GM23248 (cell line): ENCODE data around the gene KCNT1. TPM values are rescaled to one million over a fixed set of nuclear protein-coding genes. Genes with fewer than 3 reads are reported as not detected.
"Not testable (repeated sequence)": the region's sequence is repeated elsewhere in the genome, so short reads cannot be mapped to it uniquely, and the experiment has no call there.

Source experiments
- DNase-seq: peaks from one replicate; pipeline ENCODE4 v3.0.0-alpha.2; 2015
- H2AFZ ChIP-seq: fragments of 200-600 bp; sonication (generic); 2 replicates; pipeline ENCODE4 v1.6.1; 2016; ENCODE audit warnings: antibody characterized with exemption
- H3F3A ChIP-seq: fragments of 200-600 bp; sonication (generic); 2 replicates; pipeline ENCODE4 v1.6.1; 2016; ENCODE audit warnings: mild to moderate bottlenecking, antibody characterized with exemption, mixed run types; ENCODE audit not compliant: insufficient read depth
- H3K27ac ChIP-seq: fragments of 200-600 bp; sonication (generic); 2 replicates; pipeline ENCODE4 v1.5.1; 2016; ENCODE audit warnings: mild to moderate bottlenecking
- H3K27me3 ChIP-seq: fragments of 200-600 bp; sonication (generic); replicated peaks from 2 replicates; pipeline ENCODE4 v1.6.1; 2016; ENCODE audit warnings: mild to moderate bottlenecking; ENCODE audit not compliant: insufficient read depth
- H3K36me3 ChIP-seq: fragments of 200-600 bp; sonication (generic); 2 replicates; pipeline ENCODE4 v1.6.1; 2016; ENCODE audit warnings: low read depth, mild to moderate bottlenecking
- H3K4me1 ChIP-seq: fragments of 200-600 bp; sonication (generic); 2 replicates; pipeline ENCODE4 v1.6.1; 2016; ENCODE audit warnings: mild to moderate bottlenecking; ENCODE audit not compliant: insufficient read depth
- H3K4me2 ChIP-seq: fragments of 200-600 bp; sonication (generic); one replicate; pipeline ENCODE4 v1.6.1; 2016; ENCODE audit warnings: mild to moderate bottlenecking; ENCODE audit not compliant: unreplicated experiment
- H3K4me3 ChIP-seq: fragments of 200-600 bp; sonication (generic); 2 replicates; pipeline ENCODE4 v1.5.1; 2016; ENCODE audit warnings: mild to moderate bottlenecking
- H3K79me2 ChIP-seq: fragments of 200-600 bp; sonication (generic); 2 replicates; pipeline ENCODE4 v1.6.1; 2016; ENCODE audit warnings: mild to moderate bottlenecking; ENCODE audit not compliant: insufficient read depth
- H3K9ac ChIP-seq: fragments of 200-600 bp; sonication (generic); 2 replicates; pipeline ENCODE4 v1.6.1; 2016; ENCODE audit warnings: mild to moderate bottlenecking
- H3K9me2 ChIP-seq: fragments of 200-600 bp; sonication (generic); 2 replicates; pipeline ENCODE4 v1.6.1; 2016; ENCODE audit warnings: mixed run types, mild to moderate bottlenecking, moderate library complexity; ENCODE audit not compliant: insufficient read depth
- H3K9me3 ChIP-seq: fragments of 200-600 bp; sonication (generic); one replicate; pipeline ENCODE4 v1.6.1; 2017; ENCODE audit warnings: low read depth
- H4K20me1 ChIP-seq: fragments of 200-600 bp; sonication (generic); 2 replicates; pipeline ENCODE4 v1.6.0; 2016; ENCODE audit not compliant: insufficient read depth
- EZH2 ChIP-seq: fragments of 200-600 bp; sonication (generic); IDR thresholded peaks from 2 replicates; pipeline ENCODE4 v1.6.1; 2018; ENCODE audit warnings: antibody characterized with exemption, mild to moderate bottlenecking; ENCODE audit not compliant: insufficient read depth, poor library complexity, severe bottlenecking
- EZH2phosphoT487 ChIP-seq: fragments of 200-600 bp; sonication (generic); IDR thresholded peaks from 2 replicates; pipeline ENCODE4 v1.6.1; 2018; ENCODE audit warnings: antibody characterized with exemption, moderate library complexity, mild to moderate bottlenecking, low read depth; ENCODE audit not compliant: insufficient read depth
- WGBS, 2 experiments: methylation state at CpG; one replicate each; pipeline ENCODE4 v1.1.6; 2015 to 2017; ENCODE audit warnings: low lambda C conversion rate in 2 of 2, low coverage in 1 of 2; ENCODE audit errors: missing lambda C conversion rate in 2 of 2; 5-methylcytosine and 5-hydroxymethylcytosine counted together
- in situ Hi-C: fragments of 300-500 bp; cut with MboI; formaldehyde crosslinking; loops from 2 replicates; pipeline ENCODE4 v1.15.0; 2020
- polyA plus RNA-seq: library from polyadenylated mRNA; unstranded; fragments of >200 nt; fragmentation: Nextera tagmentation; extraction: Ambion mirVana; gene quantifications from 2 replicates; pipeline ENCODE4 v1.2.1, GENCODE V29; 2016
- total RNA-seq: library from RNA; depleted of rRNA; stranded (reverse); fragments of >200 nt; shearing (Covaris generic); gene quantifications from 2 replicates; pipeline ENCODE4 v1.2.3, GENCODE V29; 2014

Gene KCNT1
- total and polyA plus RNA-seq, 2 experiments from 2014 or later: not detected

DNA sequence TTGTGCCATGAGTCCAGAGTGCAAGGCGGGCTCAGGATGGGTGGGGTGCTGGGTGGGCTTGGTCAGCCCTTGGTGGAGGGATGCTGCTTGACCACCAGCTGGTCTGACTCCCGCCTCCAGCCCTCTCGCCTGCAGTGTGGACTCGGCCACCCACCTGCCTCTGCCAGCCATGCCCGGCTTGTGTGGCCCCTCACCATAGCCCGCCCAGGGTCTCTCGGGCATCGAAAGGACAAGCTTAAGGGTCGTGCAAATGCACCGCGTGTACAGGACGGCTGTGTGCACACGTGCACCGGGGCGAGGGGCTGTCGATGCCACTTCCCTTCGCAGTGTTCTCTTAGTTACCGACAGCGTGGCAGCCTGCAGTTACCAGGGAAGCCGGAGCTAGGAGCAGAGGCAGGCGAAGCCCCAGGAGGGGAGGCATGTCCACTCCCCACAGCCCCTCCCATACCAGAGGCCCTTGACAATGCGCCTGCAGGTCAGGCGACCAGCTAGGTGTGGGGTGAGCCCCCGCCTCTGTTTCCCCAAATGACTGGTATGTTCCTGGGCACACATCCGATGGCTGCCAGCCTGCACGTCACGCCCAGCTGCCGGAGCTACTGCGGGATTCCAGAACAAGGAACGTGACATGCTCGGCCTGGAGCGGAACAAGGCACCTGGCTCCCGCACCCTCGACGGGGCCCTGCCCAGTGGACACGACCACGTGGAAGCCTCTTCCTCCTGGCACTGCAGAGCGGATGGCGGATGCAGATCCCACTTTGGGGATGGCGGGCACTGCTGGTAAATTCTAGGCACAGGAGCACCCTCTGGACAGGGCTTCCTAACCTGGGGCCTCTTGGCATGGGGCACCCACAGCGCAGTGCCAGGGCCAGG, 31.0 kb upstream of the KCNT1 start:
- H3K9me2 ChIP-seq: no peaks in the 10 kb centered on the region
- H3K4me3 ChIP-seq: no peak overlapping the region
- H4K20me1 ChIP-seq: no peaks in the 10 kb centered on the region
- 59 to 60% methylated on average over 39 to 41 of the region's 41 CpGs for WGBS, 2 experiments
- peaks cover 7% of the 10 kb centered on the region; the same call in 1 of the 2 replicates for H3K27me3 ChIP-seq
- in situ Hi-C loops: no loop called here
- no peak overlapping the region for H3K9ac ChIP-seq
- no peak overlapping the region for H3K27ac ChIP-seq
- H2AFZ ChIP-seq: no peak overlapping the region
- no peaks in the 10 kb centered on the region for H3K36me3 ChIP-seq
- H3K4me2 ChIP-seq: no peak overlapping the region
- no peaks in the 10 kb centered on the region for H3K79me2 ChIP-seq
- no peaks in the 10 kb centered on the region for H3K4me1 ChIP-seq
- no peak for DNase-seq
- no peaks in the 10 kb centered on the region for H3F3A ChIP-seq
- H3K9me3 ChIP-seq: no peaks in the 10 kb centered on the region
- TF ChIP-seq EZH2 (no peak), EZH2phosphoT487 (no peak)

DNA sequence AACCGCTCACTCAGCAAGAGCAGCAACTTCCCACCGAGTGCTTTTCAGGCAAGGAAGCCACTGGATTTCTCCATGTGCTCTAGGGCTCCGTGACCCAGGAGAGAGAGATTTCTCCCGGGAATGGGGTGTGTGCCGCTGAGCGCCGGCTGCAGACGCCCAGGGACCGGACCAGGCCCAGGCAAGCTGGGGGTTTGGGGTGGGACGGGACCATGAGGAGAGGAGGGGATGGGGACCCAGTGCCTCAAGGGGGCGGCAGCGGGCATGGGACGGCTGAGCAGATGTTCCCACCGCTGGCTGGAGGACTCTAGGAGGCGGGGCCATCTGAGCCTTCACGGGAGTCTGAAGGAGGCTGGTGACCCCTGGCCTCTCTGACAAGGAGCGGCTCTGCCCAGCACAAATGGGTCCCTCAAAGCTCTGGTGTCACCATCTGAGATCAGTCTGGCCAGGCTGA, 30.4 kb upstream of the KCNT1 start:
- Histone ChIP-seq H3K27me3 (peaks cover 7% of the 10 kb centered on the region; the same call in 1 of the 2 replicates), H3K79me2 (no peaks in the 10 kb centered on the region), H3K9me2 (no peaks in the 10 kb centered on the region), H3K9me3 (no peaks in the 10 kb centered on the region), H2AFZ (no peak overlapping the region), H3K27ac (no peak overlapping the region), H3F3A (no peaks in the 10 kb centered on the region), H3K36me3 (no peaks in the 10 kb centered on the region), H3K9ac (no peak overlapping the region), H3K4me1 (no peaks in the 10 kb centered on the region), H3K4me2 (no peak overlapping the region), H4K20me1 (no peaks in the 10 kb centered on the region), H3K4me3 (no peak overlapping the region)
- DNase-seq: no peak
- WGBS, 2 experiments: 36 to 38% methylated on average over 9 to 17 of the region's 17 CpGs
- TF ChIP-seq EZH2 (no peak), EZH2phosphoT487 (no peak)
- in situ Hi-C loops: no loop called here

DNA sequence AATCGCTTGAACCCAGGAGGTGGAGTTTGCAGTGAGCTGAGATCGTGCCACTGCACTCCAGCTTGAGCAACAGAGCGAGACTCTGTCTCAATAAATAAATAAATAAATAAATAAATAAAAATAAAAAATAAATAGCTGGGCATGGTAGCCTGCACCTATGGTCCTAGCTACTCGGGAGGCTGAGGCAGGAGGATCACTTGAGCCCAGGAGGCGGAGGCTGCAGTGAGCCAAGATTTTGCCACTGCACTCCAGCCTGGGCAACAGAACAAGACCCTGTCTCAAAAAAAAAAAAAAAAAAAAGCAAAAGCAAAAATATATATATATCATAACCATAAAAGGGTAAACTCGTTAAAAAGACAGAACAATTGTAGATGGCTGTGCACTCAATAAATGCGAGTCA, 29.2 kb upstream of the KCNT1 start:
- in situ Hi-C loops, H3K4me3 ChIP-seq: not testable (repeated sequence)
- WGBS, 2 experiments: 42 to 47% methylated on average over 7 of the region's 7 CpGs

DNA sequence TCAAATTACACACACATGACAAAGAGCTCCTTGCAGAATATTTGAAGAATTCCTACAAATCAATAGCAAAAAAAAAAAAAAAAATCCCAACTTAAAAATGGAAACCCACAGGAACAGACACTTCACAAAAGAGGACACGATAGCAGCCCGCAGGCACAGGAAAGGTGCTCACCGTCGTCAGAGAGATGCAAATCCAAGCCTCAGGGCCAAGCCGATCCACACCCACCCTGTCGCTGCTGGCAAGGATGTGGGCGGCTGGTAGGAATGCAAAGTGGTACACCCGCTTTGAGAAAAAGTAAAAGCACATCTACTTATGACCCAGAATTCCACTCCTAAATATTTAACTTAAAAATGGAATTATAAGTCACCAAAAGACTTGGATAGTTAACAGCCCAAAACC, 28.0 kb upstream of the KCNT1 start:
- no peaks in the 10 kb centered on the region for H3K4me1 ChIP-seq
- no peaks in the 10 kb centered on the region for H3K36me3 ChIP-seq
- no peak overlapping the region for H3K4me2 ChIP-seq
- H3K27me3 ChIP-seq: peaks cover 7% of the 10 kb centered on the region; the same call in 1 of the 2 replicates
- H3K9ac ChIP-seq: no peak overlapping the region
- H3K9me3 ChIP-seq: no peaks in the 10 kb centered on the region
- H3K4me3 ChIP-seq: no peak overlapping the region
- no peaks in the 10 kb centered on the region for H3K79me2 ChIP-seq
- no peak for DNase-seq
- no peaks in the 10 kb centered on the region for H3F3A ChIP-seq
- in situ Hi-C loops: no loop called here
- WGBS, 2 experiments: 73% methylated on average over 8 of the region's 8 CpGs
- H3K27ac ChIP-seq: no peak overlapping the region
- no peak overlapping the region for H2AFZ ChIP-seq
- no peak for TF ChIP-seq EZH2phosphoT487
- no peaks in the 10 kb centered on the region for H3K9me2 ChIP-seq
- H4K20me1 ChIP-seq: no peaks in the 10 kb centered on the region

More for the DNA sequence above, 29.2 kb upstream of the KCNT1 start:
- H3F3A ChIP-seq, H3K4me1 ChIP-seq, H3K9ac ChIP-seq, H3K27me3 ChIP-seq, H3K4me2 ChIP-seq, H3K9me3 ChIP-seq, DNase-seq, H4K20me1 ChIP-seq, H3K27ac ChIP-seq, H3K9me2 ChIP-seq, H2AFZ ChIP-seq, H3K36me3 ChIP-seq, H3K79me2 ChIP-seq: not testable (repeated sequence)
